Lung (tissue), 12 donors: ENCODE results near the gene NRCAM. TPM values are rescaled to one million over a fixed set of nuclear protein-coding genes. Genes with fewer than 3 reads are reported as not detected.

Source experiments
- ATAC-seq: fragments of 200-7000 bp; cut with Tn5 transposase; one replicate; pipeline ENCODE4 v1.9.1; 2020; ENCODE audit warnings: moderate number of reproducible peaks; ENCODE audit not compliant: insufficient read depth, low FRiP score
- DNase-seq, 3 donors: peaks; one replicate each; pipeline ENCODE4 v3.0.0-alpha.2; 2013 to 2017
- H3K27ac ChIP-seq, 2 donors: one replicate each; pipeline ENCODE4 v1.5.1; 2013; ENCODE audit warnings: mild to moderate bottlenecking in 2 of 2, moderate library complexity in 2 of 2, control low read depth in 1 of 2, inconsistent platforms in 1 of 2, low read depth in 1 of 2, low read length in 1 of 2
- H3K27me3 ChIP-seq, 3 donors: one replicate each; pipeline ENCODE4 v1.5.1; 2013; ENCODE audit warnings: low read length in 2 of 3; ENCODE audit not compliant: control insufficient read depth in 3 of 3, insufficient read depth in 3 of 3
- H3K36me3 ChIP-seq, 4 donors: one replicate each; pipeline ENCODE4 v1.5.1; 2013; ENCODE audit warnings: low read length in 4 of 4, mild to moderate bottlenecking in 1 of 4, moderate library complexity in 1 of 4; ENCODE audit not compliant: control insufficient read depth in 4 of 4, insufficient read depth in 4 of 4
- H3K4me1 ChIP-seq, 5 donors: one replicate each; pipeline ENCODE4 v1.5.1; 2013; ENCODE audit warnings: low read length in 5 of 5, mild to moderate bottlenecking in 2 of 5, moderate library complexity in 1 of 5; ENCODE audit not compliant: control insufficient read depth in 5 of 5, insufficient read depth in 5 of 5
- H3K4me3 ChIP-seq: one replicate; pipeline ENCODE4 v1.5.1; 2013; ENCODE audit warnings: mild to moderate bottlenecking, control low read depth, moderate library complexity
- H3K9ac ChIP-seq, 2 donors: one replicate each; pipeline ENCODE4 v1.5.1; 2013; ENCODE audit warnings: low read length in 2 of 2, control low read depth in 1 of 2; ENCODE audit not compliant: insufficient read depth in 1 of 2
- H3K9me3 ChIP-seq, 4 donors: one replicate each; pipeline ENCODE4 v1.5.1; 2013; ENCODE audit warnings: low read length in 3 of 4, mild to moderate bottlenecking in 1 of 4, moderate library complexity in 1 of 4; ENCODE audit not compliant: control insufficient read depth in 4 of 4, insufficient read depth in 3 of 4
- CTCF ChIP-seq: IDR thresholded peaks from 2 replicates; pipeline ENCODE4 v1.5.1; 2012; ENCODE audit warnings: mild to moderate bottlenecking; ENCODE audit errors: control extremely low read depth, extremely low read depth
- WGBS, 2 donors: extraction: QIAGEN DNeasy Blood & Tissue Kit; methylation state at CpG; one replicate each; pipeline ENCODE4 v1.1.7; 2013; 5-methylcytosine and 5-hydroxymethylcytosine counted together
- polyA plus RNA-seq, 2 donors: library from polyadenylated mRNA; stranded (reverse); fragments of 200-250 nt; gene quantifications; one replicate each; pipeline ENCODE4 v1.2.1, GENCODE V29; 2013
- total RNA-seq, 2 donors: library from RNA; depleted of rRNA in 1 of 2; stranded (reverse); fragments of >200 nt in 1 of 2; gene quantifications; one replicate each; pipeline ENCODE4 v1.2.1, GENCODE V29; 2014 to 2021
- donor health status: control.
- donor health status: control.
- donor health status: Bipolar disorder and iron deficiency.
- donor health status: healthy.
- donor health status: DM: yes; HTN: yes; CAD: no.

NRCAM gene
- total and polyA plus RNA-seq, 4 donors: 2.5 to 32.4 (median 11.0) TPM

DNA sequence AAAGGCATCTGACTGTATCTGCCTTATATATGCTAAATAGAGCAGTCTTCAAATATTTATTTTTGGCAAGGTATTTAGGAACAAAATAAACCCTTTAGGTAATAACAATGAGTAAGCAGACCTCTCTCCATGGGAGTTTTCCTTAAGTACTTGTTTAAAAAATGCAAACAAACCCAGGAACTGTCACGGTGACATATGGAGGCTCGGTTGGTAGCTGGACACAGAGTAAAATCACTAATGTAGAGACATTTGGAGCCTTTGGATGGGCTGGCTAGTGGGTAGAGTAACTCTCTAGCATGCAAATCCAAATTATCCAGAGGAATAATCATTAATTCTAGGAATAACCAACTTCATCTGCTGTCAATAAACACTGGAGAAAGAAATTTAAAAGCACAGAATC is 254.5 kb downstream of the NRCAM start:
- no peak for ATAC-seq
- no peak overlapping the region for H3K4me3 ChIP-seq
- no peak overlapping the region for H3K27ac ChIP-seq
- WGBS, 2 donors: 42 to 70% methylated on average over 2 of the region's 2 CpGs
- H3K36me3 ChIP-seq: no peaks in the 10 kb centered on the region
- DNase-seq: no peak
- peaks cover 0 to 2% (median 0%) of the 10 kb centered on the region in 3 donors for H3K27me3 ChIP-seq
- no peak overlapping the region for H3K9ac ChIP-seq
- no peak for TF ChIP-seq CTCF
- H3K9me3 ChIP-seq: peaks cover 0 to 5% (median 0%) of the 10 kb centered on the region in 4 donors
- H3K4me1 ChIP-seq: no peaks in the 10 kb centered on the region

DNA sequence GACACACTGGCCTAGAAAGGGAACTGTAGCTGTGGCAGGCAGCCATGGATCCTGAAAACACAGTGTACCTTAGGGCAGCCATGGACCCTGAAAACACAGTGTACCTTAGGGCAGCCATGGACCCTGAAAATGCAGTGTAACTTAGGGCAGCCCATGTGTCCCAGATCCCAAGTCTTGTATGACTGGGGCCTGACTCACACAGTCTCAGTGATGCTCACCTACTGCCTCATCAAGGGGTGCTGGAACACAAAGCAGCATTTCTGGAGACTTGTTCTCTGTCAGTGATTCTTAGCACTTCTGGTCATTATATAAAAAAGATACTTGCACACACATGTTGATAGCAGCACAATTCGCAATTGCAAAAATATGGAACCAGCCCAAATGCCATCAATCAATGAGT is 255.9 kb downstream of the NRCAM start:
- 88 to 89% methylated on average over 1 of the region's 1 CpG for WGBS, 2 donors
- Histone ChIP-seq H3K4me1 (no peaks in the 10 kb centered on the region), H3K4me3 (no peak overlapping the region), H3K36me3 (no peaks in the 10 kb centered on the region), H3K27me3 (no peaks in the 10 kb centered on the region), H3K27ac (no peak overlapping the region), H3K9ac (no peak overlapping the region), H3K9me3 (peaks cover 0 to 2% (median 0%) of the 10 kb centered on the region in 4 donors)
- no peak for DNase-seq
- ATAC-seq: no peak
- TF ChIP-seq CTCF: no peak

DNA sequence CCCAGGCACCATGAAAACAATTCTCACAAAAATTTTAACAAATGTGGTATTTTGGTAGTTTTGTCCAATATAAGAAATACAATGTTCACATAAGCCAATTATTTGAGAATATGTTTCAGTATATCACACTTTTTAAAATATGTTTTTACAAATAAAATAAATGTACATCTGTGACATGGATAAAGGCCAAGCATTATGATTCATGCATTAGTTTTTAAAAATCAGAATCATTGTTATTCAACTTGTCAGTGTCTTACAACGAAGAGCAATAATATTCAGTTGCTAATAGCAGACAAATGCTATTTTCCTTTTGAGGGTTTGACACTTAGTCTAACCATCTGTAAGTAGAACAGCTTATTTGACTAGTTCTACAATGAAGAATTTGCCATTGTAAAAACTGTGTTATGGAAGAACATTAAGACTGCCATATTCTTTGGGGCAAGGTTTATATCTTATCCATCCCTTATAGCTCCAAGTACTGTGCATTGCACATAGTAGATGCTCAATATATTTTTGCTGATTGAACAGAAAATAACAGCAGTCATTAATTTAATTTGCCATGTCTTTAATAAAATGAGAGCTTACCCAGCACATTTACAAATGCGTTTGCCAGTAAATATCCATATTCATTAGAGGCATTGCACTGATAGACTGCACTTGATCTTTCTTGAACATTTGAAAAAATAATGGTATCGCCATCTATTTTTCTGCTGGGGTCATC is 258.7 kb downstream of the NRCAM start:
- Histone ChIP-seq H3K9ac (no peak overlapping the region), H3K9me3 (peaks cover 0 to 2% (median 0%) of the 10 kb centered on the region in 4 donors), H3K27ac (no peak overlapping the region), H3K4me3 (no peak overlapping the region), H3K27me3 (no peaks in the 10 kb centered on the region), H3K36me3 (no peaks in the 10 kb centered on the region), H3K4me1 (no peaks in the 10 kb centered on the region)
- TF ChIP-seq CTCF: no peak
- ATAC-seq (no peak), DNase-seq (no peak)
- WGBS, 2 donors: 89 to 94% methylated on average over 3 of the region's 3 CpGs

GRCh38 chr7:108196004-108196403 is 260.2 kb downstream of the NRCAM start:
- H3K9me3 ChIP-seq: peaks cover 0 to 2% (median 0%) of the 10 kb centered on the region in 4 donors
- H3K9ac ChIP-seq: no peak overlapping the region
- ATAC-seq: no peak
- H3K27ac ChIP-seq: no peak overlapping the region
- H3K36me3 ChIP-seq: no peaks in the 10 kb centered on the region
- no peaks in the 10 kb centered on the region for H3K4me1 ChIP-seq
- no peak for TF ChIP-seq CTCF
- 65 to 75% methylated on average over 1 of the region's 1 CpG for WGBS, 2 donors
- no peaks in the 10 kb centered on the region for H3K27me3 ChIP-seq
- H3K4me3 ChIP-seq: no peak overlapping the region
- no peak for DNase-seq
